Esophagus muscularis mucosa (tissue), 4 donors: ENCODE measurements around the gene FBLIM1.

Experiments used
- EP300 ChIP-seq: sonication (generic); formaldehyde crosslinking; IDR thresholded peaks from one replicate; pipeline ENCODE4 v1.6.1; 2017; ENCODE audit warnings: antibody characterized with exemption
- POLR2A ChIP-seq: fragments of 450-650 bp; IDR thresholded peaks from one replicate; pipeline ENCODE4 v1.6.1; 2017; ENCODE audit warnings: antibody characterized with exemption, moderate library complexity, mild to moderate bottlenecking, low read depth
- POLR2AphosphoS5 ChIP-seq, 2 donors: sonication (generic); formaldehyde crosslinking; IDR thresholded peaks; one replicate each; pipeline ENCODE4 v1.6.1; 2017; ENCODE audit warnings: antibody characterized with exemption in 2 of 2
- TF ChIP-seq, protein P1 (sequence below), 3 experiments: fragments of 200-600 bp in 2 of 3; fragments of 450-650 bp in 1 of 3; sonication (generic) in 2 of 3; IDR thresholded peaks; one replicate each; pipeline ENCODE4 v1.5.1; 2017 to 2019; ENCODE audit warnings: antibody characterized with exemption in 3 of 3, mild to moderate bottlenecking in 2 of 3, moderate library complexity in 1 of 3

DNA sequence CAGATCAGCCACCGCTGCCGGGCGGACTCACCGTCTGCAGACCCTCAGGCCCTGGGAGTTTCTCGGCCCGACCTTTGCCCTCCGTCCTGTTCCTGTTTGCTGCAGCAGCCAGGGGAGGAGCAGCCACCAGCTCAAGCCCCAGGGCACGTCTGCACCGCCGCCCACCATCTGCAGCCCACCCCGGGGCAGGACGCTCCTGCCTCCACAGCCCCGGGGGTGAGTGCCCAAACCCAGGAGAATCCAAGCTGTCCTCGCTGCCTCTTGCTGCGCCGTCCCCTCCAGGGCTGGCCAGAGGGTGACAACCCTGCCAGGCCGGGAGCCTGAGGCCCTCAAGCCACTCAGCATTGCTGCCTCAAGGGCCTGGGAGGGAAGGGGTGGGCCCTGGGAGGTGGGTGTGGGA is 23.7 kb upstream of the FBLIM1 start:
- TF ChIP-seq EP300 (no peak), POLR2A (no peak), POLR2AphosphoS5 (IDR thresholded peaks at IDR 0.05) (no peak)
- TF ChIP-seq, protein P1, sequence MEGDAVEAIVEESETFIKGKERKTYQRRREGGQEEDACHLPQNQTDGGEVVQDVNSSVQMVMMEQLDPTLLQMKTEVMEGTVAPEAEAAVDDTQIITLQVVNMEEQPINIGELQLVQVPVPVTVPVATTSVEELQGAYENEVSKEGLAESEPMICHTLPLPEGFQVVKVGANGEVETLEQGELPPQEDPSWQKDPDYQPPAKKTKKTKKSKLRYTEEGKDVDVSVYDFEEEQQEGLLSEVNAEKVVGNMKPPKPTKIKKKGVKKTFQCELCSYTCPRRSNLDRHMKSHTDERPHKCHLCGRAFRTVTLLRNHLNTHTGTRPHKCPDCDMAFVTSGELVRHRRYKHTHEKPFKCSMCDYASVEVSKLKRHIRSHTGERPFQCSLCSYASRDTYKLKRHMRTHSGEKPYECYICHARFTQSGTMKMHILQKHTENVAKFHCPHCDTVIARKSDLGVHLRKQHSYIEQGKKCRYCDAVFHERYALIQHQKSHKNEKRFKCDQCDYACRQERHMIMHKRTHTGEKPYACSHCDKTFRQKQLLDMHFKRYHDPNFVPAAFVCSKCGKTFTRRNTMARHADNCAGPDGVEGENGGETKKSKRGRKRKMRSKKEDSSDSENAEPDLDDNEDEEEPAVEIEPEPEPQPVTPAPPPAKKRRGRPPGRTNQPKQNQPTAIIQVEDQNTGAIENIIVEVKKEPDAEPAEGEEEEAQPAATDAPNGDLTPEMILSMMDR (IDR thresholded peaks at IDR 0.05) = no peak
